ENCODE data around the gene STAG1. TPM values are rescaled to one million over a fixed set of nuclear protein-coding genes. Genes with fewer than 3 reads are reported as not detected.
"Not testable (repeated sequence)": the region's sequence is repeated elsewhere in the genome, so short reads cannot be mapped to it uniquely, and the experiment has no call there.

The STAG1 gene
- polyA plus RNA-seq, 3 donors, result 7.2 to 10.0 (median 7.5) TPM

DNA sequence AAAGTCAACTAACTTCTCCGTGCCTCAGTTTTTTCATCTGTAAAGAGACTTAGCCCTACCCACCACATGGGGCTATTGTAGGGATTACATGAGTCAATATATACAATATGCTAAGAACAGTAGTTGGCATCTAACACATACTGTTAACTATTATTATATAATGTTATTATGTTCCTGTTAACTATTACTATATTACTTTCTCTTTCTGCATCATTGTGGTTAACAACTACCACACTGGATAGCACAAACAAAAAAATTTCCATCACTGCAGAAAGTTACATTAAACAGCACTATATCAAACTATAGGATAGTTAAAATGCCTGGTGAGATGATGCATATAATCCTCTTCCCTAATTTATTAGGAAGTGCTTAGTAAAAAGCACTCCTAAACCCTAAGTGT is 23.7 kb downstream of the STAG1 start:
- Histone ChIP-seq H3K4me2 (replicated peaks; ENCODE audit: extremely low read depth, low read length, poor library complexity, severe bottlenecking) (peak overlapping the region; percentile 21), H4K20me1 (ENCODE audit: insufficient read depth, low read length) (peaks cover 19% of the 10 kb centered on the region), H3K9ac (ENCODE audit: insufficient read depth, low read length, poor library complexity, severe bottlenecking) (no peak overlapping the region), H2AFZ (ENCODE audit: insufficient read depth, low read depth, low read length, poor library complexity, severe bottlenecking) (no peak overlapping the region), H3K27ac (ENCODE audit: low read depth in 1 of 2, low read length in 2 of 2) (peak overlapping the region in 1 of 2 donors; percentile 41), H3K4me3 (replicated peaks in 1 of 3; ENCODE audit: low read depth in 2 of 3, low read length in 3 of 3) (no peak overlapping the region), H3K4me1 (ENCODE audit: control insufficient read depth in 1 of 2, insufficient read depth in 2 of 2, low read length in 2 of 2) (peaks cover 10 to 17% of the 10 kb centered on the region in 2 donors), H3K36me3 (replicated peaks in 1 of 2; ENCODE audit: control insufficient read depth in 1 of 2, insufficient read depth in 2 of 2, low read length in 2 of 2) (no peaks in the 10 kb centered on the region), H3K79me2 (ENCODE audit: insufficient read depth, low read length) (peaks cover 94% of the 10 kb centered on the region), H3K27me3 (ENCODE audit: control insufficient read depth in 2 of 2, insufficient read depth in 2 of 2, low read length in 2 of 2) (no peaks in the 10 kb centered on the region), H3K9me3 (replicated peaks in 1 of 2; ENCODE audit: control insufficient read depth in 1 of 2, insufficient read depth in 1 of 2, low read length in 2 of 2) (no peaks in the 10 kb centered on the region)
- H3K27me3 Mint-ChIP-seq (ENCODE audit: low read depth in 3 of 3), result no peaks in the 10 kb centered on the region
- intact Hi-C loops (cut with micrococcal nuclease), result no loop called here
- TF ChIP-seq, protein P1, sequence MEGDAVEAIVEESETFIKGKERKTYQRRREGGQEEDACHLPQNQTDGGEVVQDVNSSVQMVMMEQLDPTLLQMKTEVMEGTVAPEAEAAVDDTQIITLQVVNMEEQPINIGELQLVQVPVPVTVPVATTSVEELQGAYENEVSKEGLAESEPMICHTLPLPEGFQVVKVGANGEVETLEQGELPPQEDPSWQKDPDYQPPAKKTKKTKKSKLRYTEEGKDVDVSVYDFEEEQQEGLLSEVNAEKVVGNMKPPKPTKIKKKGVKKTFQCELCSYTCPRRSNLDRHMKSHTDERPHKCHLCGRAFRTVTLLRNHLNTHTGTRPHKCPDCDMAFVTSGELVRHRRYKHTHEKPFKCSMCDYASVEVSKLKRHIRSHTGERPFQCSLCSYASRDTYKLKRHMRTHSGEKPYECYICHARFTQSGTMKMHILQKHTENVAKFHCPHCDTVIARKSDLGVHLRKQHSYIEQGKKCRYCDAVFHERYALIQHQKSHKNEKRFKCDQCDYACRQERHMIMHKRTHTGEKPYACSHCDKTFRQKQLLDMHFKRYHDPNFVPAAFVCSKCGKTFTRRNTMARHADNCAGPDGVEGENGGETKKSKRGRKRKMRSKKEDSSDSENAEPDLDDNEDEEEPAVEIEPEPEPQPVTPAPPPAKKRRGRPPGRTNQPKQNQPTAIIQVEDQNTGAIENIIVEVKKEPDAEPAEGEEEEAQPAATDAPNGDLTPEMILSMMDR (IDR thresholded peaks at IDR 0.05), result no peak
- peaks cover 43% of the 10 kb centered on the region for H3K4me1 Mint-ChIP-seq
- no peak overlapping the region for H3K4me3 Mint-ChIP-seq
- WGBS (ENCODE audit: insufficient coverage), result no CpG with 5 or more reads among the region's 1 CpG
- H3K36me3 Mint-ChIP-seq, result no peaks in the 10 kb centered on the region
- DNase-seq, result no peak
- peak overlapping the region in 1 of 7 donors; percentile 64 for H3K27ac Mint-ChIP-seq
- H3K9me3 Mint-ChIP-seq, result peaks cover 0 to 1% (median 0%) of the 10 kb centered on the region in 7 donors

- H3K9ac ChIP-seq (ENCODE audit: insufficient read depth, low read length, poor library complexity, severe bottlenecking), result no peak overlapping the region
- no peak overlapping the region for H3K4me3 ChIP-seq (replicated peaks in 1 of 3; ENCODE audit: low read depth in 2 of 3, low read length in 3 of 3)
- peaks cover 0 to 4% of the 10 kb centered on the region in 2 donors for H3K36me3 Mint-ChIP-seq
- no peak overlapping the region for H3K27ac ChIP-seq (ENCODE audit: low read depth in 1 of 2, low read length in 2 of 2)
- H3K27me3 Mint-ChIP-seq (ENCODE audit: low read depth in 3 of 3), result no peaks in the 10 kb centered on the region
- 100% methylated on average over 1 of the region's 2 CpGs for WGBS (ENCODE audit: insufficient coverage)
- intact Hi-C loops (cut with micrococcal nuclease), result no loop called here
- peaks cover 10% of the 10 kb centered on the region in 2 donors for H3K4me1 ChIP-seq (ENCODE audit: control insufficient read depth in 1 of 2, insufficient read depth in 2 of 2, low read length in 2 of 2)
- no peak for DNase-seq
- no peak overlapping the region for H3K4me3 Mint-ChIP-seq
- no peaks in the 10 kb centered on the region for H3K27me3 ChIP-seq (ENCODE audit: control insufficient read depth in 2 of 2, insufficient read depth in 2 of 2, low read length in 2 of 2)
- H3K36me3 ChIP-seq (replicated peaks in 1 of 2; ENCODE audit: control insufficient read depth in 1 of 2, insufficient read depth in 2 of 2, low read length in 2 of 2), result no peaks in the 10 kb centered on the region
- peaks cover 86% of the 10 kb centered on the region for H3K79me2 ChIP-seq (ENCODE audit: insufficient read depth, low read length)
- TF ChIP-seq, protein P1 (IDR thresholded peaks at IDR 0.05), result no peak
- peaks cover 26% of the 10 kb centered on the region for H3K4me1 Mint-ChIP-seq
- peaks cover 5% of the 10 kb centered on the region for H4K20me1 ChIP-seq (ENCODE audit: insufficient read depth, low read length)
- no peak overlapping the region for H3K27ac Mint-ChIP-seq
- peaks cover 0 to 5% (median 0%) of the 10 kb centered on the region in 7 donors for H3K9me3 Mint-ChIP-seq
- H2AFZ ChIP-seq (ENCODE audit: insufficient read depth, low read depth, low read length, poor library complexity, severe bottlenecking), result no peak overlapping the region
- no peaks in the 10 kb centered on the region for H3K9me3 ChIP-seq (replicated peaks in 1 of 2; ENCODE audit: control insufficient read depth in 1 of 2, insufficient read depth in 1 of 2, low read length in 2 of 2)
- H3K4me2 ChIP-seq (replicated peaks; ENCODE audit: extremely low read depth, low read length, poor library complexity, severe bottlenecking), result no peak overlapping the region
Observed at GRCh38 chr3:136725468-136725867, 26.7 kb downstream of the STAG1 start.

GRCh38 chr3:136722916-136723315 is 29.3 kb downstream of the STAG1 start:
- H3K4me2 ChIP-seq (replicated peaks; ENCODE audit: extremely low read depth, low read length, poor library complexity, severe bottlenecking); H3K9me3 Mint-ChIP-seq; H3K4me3 ChIP-seq (replicated peaks in 1 of 3; ENCODE audit: low read depth in 2 of 3, low read length in 3 of 3); H3K4me3 Mint-ChIP-seq; intact Hi-C loops (cut with micrococcal nuclease); H3K27me3 Mint-ChIP-seq (ENCODE audit: low read depth in 3 of 3); H3K9ac ChIP-seq (ENCODE audit: insufficient read depth, low read length, poor library complexity, severe bottlenecking); H3K27ac ChIP-seq (ENCODE audit: low read depth in 1 of 2, low read length in 2 of 2); H3K4me1 ChIP-seq (ENCODE audit: control insufficient read depth in 1 of 2, insufficient read depth in 2 of 2, low read length in 2 of 2); H3K9me3 ChIP-seq (replicated peaks in 1 of 2; ENCODE audit: control insufficient read depth in 1 of 2, insufficient read depth in 1 of 2, low read length in 2 of 2); H2AFZ ChIP-seq (ENCODE audit: insufficient read depth, low read depth, low read length, poor library complexity, severe bottlenecking); H4K20me1 ChIP-seq (ENCODE audit: insufficient read depth, low read length); DNase-seq; H3K36me3 ChIP-seq (replicated peaks in 1 of 2; ENCODE audit: control insufficient read depth in 1 of 2, insufficient read depth in 2 of 2, low read length in 2 of 2); H3K27me3 ChIP-seq (ENCODE audit: control insufficient read depth in 2 of 2, insufficient read depth in 2 of 2, low read length in 2 of 2): not testable (repeated sequence)
- 100% methylated on average over 8 of the region's 27 CpGs for WGBS (ENCODE audit: insufficient coverage)
- H3K27ac Mint-ChIP-seq, result peak overlapping the region in 1 of 7 donors; percentile 35
- H3K36me3 Mint-ChIP-seq, result peaks cover 5 to 15% of the 10 kb centered on the region in 2 donors
- H3K4me1 Mint-ChIP-seq, result peaks cover 17% of the 10 kb centered on the region
- peaks cover 84% of the 10 kb centered on the region for H3K79me2 ChIP-seq (ENCODE audit: insufficient read depth, low read length)

All from CD14-positive monocyte (primary cell).